22Rv1 (cell line): ENCODE results near the gene ANKS6.

ENCODE experiments used
- ZFX ChIP-seq: fragments of 450-650 bp; IDR thresholded peaks from 2 replicates; pipeline ENCODE4 v1.6.1; 2017; ENCODE audit warnings: antibody characterized with exemption, borderline replicate concordance
- TF ChIP-seq, protein P1 (sequence below): fragments of 450-650 bp; IDR thresholded peaks from 2 replicates; pipeline ENCODE4 v1.5.1; 2017; ENCODE audit warnings: mild to moderate bottlenecking

DNA sequence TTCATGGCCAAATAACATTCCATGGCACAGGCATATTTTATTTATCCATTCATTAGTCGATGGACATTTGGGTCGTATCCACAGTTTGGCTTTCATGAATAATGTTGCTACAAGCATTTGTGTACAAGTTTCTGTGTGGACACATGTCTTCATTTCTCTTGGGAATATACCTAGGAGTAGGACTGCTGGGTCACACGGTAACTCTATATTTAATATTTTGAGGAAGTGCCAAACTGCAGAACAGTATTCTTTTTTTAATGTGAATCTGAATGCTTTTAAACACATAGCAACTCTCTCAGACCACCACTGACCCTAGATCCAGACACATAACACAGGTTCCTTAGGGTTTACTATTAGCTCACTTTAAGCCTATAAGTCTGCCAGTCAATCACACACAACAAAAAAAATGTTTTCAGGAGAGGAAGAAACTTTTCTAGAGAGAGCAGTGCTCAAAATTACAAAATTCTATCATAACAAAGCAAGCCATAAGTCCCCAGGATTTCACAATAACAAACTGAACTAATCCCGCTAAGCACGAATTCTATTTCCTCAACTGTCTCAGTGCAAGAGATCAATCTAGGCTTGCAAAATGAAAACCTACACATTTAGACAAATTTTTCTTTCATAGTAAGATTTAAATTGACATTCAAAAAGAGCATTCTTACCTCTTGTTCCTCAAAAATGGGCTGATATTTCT lies 45.8 kb downstream of the ANKS6 start:
- TF ChIP-seq, protein P1, sequence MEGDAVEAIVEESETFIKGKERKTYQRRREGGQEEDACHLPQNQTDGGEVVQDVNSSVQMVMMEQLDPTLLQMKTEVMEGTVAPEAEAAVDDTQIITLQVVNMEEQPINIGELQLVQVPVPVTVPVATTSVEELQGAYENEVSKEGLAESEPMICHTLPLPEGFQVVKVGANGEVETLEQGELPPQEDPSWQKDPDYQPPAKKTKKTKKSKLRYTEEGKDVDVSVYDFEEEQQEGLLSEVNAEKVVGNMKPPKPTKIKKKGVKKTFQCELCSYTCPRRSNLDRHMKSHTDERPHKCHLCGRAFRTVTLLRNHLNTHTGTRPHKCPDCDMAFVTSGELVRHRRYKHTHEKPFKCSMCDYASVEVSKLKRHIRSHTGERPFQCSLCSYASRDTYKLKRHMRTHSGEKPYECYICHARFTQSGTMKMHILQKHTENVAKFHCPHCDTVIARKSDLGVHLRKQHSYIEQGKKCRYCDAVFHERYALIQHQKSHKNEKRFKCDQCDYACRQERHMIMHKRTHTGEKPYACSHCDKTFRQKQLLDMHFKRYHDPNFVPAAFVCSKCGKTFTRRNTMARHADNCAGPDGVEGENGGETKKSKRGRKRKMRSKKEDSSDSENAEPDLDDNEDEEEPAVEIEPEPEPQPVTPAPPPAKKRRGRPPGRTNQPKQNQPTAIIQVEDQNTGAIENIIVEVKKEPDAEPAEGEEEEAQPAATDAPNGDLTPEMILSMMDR = no peak
- TF ChIP-seq ZFX = no peak
